Measurements from ENCODE around the gene OSBP2.

Gene OSBP2

DNA sequence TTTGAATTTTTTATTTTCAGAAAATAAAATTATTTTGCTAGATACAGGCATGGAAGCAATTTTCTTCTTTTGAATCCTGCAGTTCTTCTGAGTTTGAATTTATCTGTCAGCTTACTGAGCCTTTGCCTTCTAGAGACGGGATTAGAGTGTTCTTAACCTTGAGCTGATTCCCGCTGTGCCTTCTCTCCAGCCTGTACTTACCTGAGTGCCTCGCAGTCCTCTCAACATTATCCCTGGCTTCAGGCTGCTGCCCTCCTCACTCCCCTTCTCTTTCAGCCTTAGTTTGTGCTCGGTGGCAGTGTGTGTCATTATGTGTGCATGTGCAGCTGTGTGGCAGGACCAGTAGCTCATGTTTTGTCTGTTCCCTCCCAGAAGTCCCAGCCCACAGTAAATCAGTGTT, 24.3 kb downstream of the OSBP2 start:
- no peaks in the 10 kb centered on the region for H3K36me3 ChIP-seq (ENCODE audit: control insufficient read depth, low read length)
- H3K27ac ChIP-seq (ENCODE audit: low read depth, low read length), result no peak overlapping the region
- H3K27me3 ChIP-seq (ENCODE audit: control insufficient read depth, low read length), result no peaks in the 10 kb centered on the region; the same call in 1 of the 2 replicates
- no peak for TF ChIP-seq EZH2phosphoT487 (IDR thresholded peaks at IDR 0.05; ENCODE audit: borderline replicate concordance, low read length)
- TF ChIP-seq, protein P1, sequence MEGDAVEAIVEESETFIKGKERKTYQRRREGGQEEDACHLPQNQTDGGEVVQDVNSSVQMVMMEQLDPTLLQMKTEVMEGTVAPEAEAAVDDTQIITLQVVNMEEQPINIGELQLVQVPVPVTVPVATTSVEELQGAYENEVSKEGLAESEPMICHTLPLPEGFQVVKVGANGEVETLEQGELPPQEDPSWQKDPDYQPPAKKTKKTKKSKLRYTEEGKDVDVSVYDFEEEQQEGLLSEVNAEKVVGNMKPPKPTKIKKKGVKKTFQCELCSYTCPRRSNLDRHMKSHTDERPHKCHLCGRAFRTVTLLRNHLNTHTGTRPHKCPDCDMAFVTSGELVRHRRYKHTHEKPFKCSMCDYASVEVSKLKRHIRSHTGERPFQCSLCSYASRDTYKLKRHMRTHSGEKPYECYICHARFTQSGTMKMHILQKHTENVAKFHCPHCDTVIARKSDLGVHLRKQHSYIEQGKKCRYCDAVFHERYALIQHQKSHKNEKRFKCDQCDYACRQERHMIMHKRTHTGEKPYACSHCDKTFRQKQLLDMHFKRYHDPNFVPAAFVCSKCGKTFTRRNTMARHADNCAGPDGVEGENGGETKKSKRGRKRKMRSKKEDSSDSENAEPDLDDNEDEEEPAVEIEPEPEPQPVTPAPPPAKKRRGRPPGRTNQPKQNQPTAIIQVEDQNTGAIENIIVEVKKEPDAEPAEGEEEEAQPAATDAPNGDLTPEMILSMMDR (IDR thresholded peaks at IDR 0.05; ENCODE audit: low read depth, low read length, poor library complexity, severe bottlenecking), result no peak
- no peaks in the 10 kb centered on the region for H3K9me3 ChIP-seq (ENCODE audit: control insufficient read depth, insufficient read depth, low read length)
- H4K20me1 ChIP-seq (ENCODE audit: control insufficient read depth, insufficient read depth, low read depth, low read length), result no peaks in the 10 kb centered on the region
- no peak overlapping the region for H3K4me2 ChIP-seq (ENCODE audit: low read length)
- no peaks in the 10 kb centered on the region for H3F3A ChIP-seq (ENCODE audit: control insufficient read depth, insufficient read depth)
- no peaks in the 10 kb centered on the region for H3K9me2 ChIP-seq (replicated peaks; ENCODE audit: control insufficient read depth, low read length)
- no peak overlapping the region for H3K4me3 ChIP-seq (ENCODE audit: low read length)
- H3K4me1 ChIP-seq (ENCODE audit: control insufficient read depth, low read length), result no peaks in the 10 kb centered on the region
- H3K79me2 ChIP-seq (ENCODE audit: control insufficient read depth, low read length), result no peaks in the 10 kb centered on the region

DNA sequence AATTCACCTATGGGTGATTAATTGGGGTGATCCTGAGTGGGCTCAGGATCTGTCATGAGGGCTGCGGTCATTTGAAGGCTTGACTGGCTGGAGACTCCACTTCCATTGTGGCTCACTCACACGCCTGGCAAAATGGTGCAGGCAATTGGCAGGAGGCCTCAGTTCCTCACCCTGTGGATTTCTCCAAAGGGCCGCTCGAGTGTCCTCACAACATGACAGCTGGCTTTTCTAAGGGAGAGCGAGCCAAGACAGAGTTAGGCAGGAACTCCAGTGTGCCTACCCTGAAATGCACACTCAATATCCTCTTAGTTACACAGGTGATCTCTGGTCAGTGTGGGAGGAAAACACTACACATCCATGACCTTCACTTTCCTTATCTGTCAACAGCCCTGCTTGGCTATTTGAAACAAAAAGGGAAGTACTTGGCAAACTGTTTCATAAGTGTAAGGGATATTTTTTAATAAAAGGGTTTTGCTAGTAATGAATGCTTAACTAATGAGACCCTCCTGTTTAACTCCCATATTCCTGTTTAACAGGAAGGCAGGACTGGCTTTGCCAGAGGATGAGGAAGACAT, 25.7 kb downstream of the OSBP2 start:
- no peaks in the 10 kb centered on the region for H4K20me1 ChIP-seq (ENCODE audit: control insufficient read depth, insufficient read depth, low read depth, low read length)
- H3K9me2 ChIP-seq (replicated peaks; ENCODE audit: control insufficient read depth, low read length), result no peaks in the 10 kb centered on the region
- H3K4me3 ChIP-seq (ENCODE audit: low read length), result no peak overlapping the region
- H3F3A ChIP-seq (ENCODE audit: control insufficient read depth, insufficient read depth), result no peaks in the 10 kb centered on the region
- TF ChIP-seq, protein P1 (IDR thresholded peaks at IDR 0.05; ENCODE audit: low read depth, low read length, poor library complexity, severe bottlenecking), result no peak
- no peak for TF ChIP-seq EZH2phosphoT487 (IDR thresholded peaks at IDR 0.05; ENCODE audit: borderline replicate concordance, low read length)
- no peak overlapping the region for H3K27ac ChIP-seq (ENCODE audit: low read depth, low read length)
- H3K9me3 ChIP-seq (ENCODE audit: control insufficient read depth, insufficient read depth, low read length), result no peaks in the 10 kb centered on the region
- H3K27me3 ChIP-seq (ENCODE audit: control insufficient read depth, low read length), result no peaks in the 10 kb centered on the region; the same call in 1 of the 2 replicates
- H3K4me1 ChIP-seq (ENCODE audit: control insufficient read depth, low read length), result no peaks in the 10 kb centered on the region
- H3K79me2 ChIP-seq (ENCODE audit: control insufficient read depth, low read length), result no peaks in the 10 kb centered on the region
- H3K4me2 ChIP-seq (ENCODE audit: low read length), result no peak overlapping the region
- no peaks in the 10 kb centered on the region for H3K36me3 ChIP-seq (ENCODE audit: control insufficient read depth, low read length)

DNA sequence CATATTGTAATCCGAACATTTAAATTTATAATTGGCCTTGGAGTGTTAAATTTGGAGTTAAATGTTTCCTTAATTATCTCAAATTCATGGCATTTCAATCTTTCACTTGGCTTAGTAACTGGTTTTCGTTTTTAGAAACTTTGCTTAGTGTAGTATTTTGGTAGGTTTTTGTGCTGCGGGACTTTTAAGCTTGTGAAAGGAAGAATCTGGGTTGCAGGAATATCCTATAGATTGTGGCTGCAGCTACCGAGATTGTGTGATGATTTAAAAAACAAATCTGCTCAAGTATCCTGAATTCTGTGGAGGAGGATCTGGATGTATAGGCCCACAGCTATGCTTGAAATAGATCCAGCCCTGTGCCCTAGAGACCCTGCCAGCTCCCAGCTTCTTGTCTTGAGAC, 27.1 kb downstream of the OSBP2 start:
- TF ChIP-seq, protein P1 (IDR thresholded peaks at IDR 0.05; ENCODE audit: low read depth, low read length, poor library complexity, severe bottlenecking), result no peak
- no peak for TF ChIP-seq EZH2phosphoT487 (IDR thresholded peaks at IDR 0.05; ENCODE audit: borderline replicate concordance, low read length)
- Histone ChIP-seq H3K36me3 (ENCODE audit: control insufficient read depth, low read length) (no peaks in the 10 kb centered on the region), H3K4me3 (ENCODE audit: low read length) (no peak overlapping the region), H3K4me1 (ENCODE audit: control insufficient read depth, low read length) (no peaks in the 10 kb centered on the region), H3K27me3 (ENCODE audit: control insufficient read depth, low read length) (no peaks in the 10 kb centered on the region; the same call in 1 of the 2 replicates), H3K27ac (ENCODE audit: low read depth, low read length) (no peak overlapping the region), H3K79me2 (ENCODE audit: control insufficient read depth, low read length) (no peaks in the 10 kb centered on the region), H4K20me1 (ENCODE audit: control insufficient read depth, insufficient read depth, low read depth, low read length) (no peaks in the 10 kb centered on the region), H3F3A (ENCODE audit: control insufficient read depth, insufficient read depth) (no peaks in the 10 kb centered on the region), H3K4me2 (ENCODE audit: low read length) (no peak overlapping the region), H3K9me3 (ENCODE audit: control insufficient read depth, insufficient read depth, low read length) (no peaks in the 10 kb centered on the region), H3K9me2 (replicated peaks; ENCODE audit: control insufficient read depth, low read length) (no peaks in the 10 kb centered on the region)
